Upper lobe of right lung (tissue), 1 donor: ENCODE results near the gene ST14. TPM values are rescaled to one million over a fixed set of nuclear protein-coding genes. Genes with fewer than 3 reads are reported as not detected.
"Not testable (repeated sequence)": the region's sequence is repeated elsewhere in the genome, so short reads cannot be mapped to it uniquely, and the experiment has no call there.

Experiments used
- ATAC-seq: fragments of 200-7000 bp; cut with Tn5 transposase; one replicate; pipeline ENCODE4 v1.9.1; 2020; ENCODE audit warnings: mild to moderate bottlenecking, moderate library complexity
- DNase-seq: peaks from one replicate; pipeline ENCODE4 v3.0.0-alpha.2; 2020
- H3K27ac ChIP-seq: fragments of 200-600 bp; one replicate; pipeline ENCODE4 v1.8.0; 2022
- H3K27me3 ChIP-seq: fragments of 200-600 bp; one replicate; pipeline ENCODE4 v1.8.0; 2022; ENCODE audit warnings: mild to moderate bottlenecking
- H3K36me3 ChIP-seq: fragments of 200-600 bp; one replicate; pipeline ENCODE4 v1.8.0; 2022
- H3K4me1 ChIP-seq: fragments of 200-600 bp; one replicate; pipeline ENCODE4 v1.8.0; 2022
- H3K4me3 ChIP-seq: fragments of 200-600 bp; one replicate; pipeline ENCODE4 v1.8.0; 2022; ENCODE audit warnings: mild to moderate bottlenecking
- H3K9me3 ChIP-seq: fragments of 200-600 bp; one replicate; pipeline ENCODE4 v1.8.0; 2022
- CTCF ChIP-seq: fragments of 200-600 bp; IDR thresholded peaks from one replicate; pipeline ENCODE4 v1.8.0; 2022; ENCODE audit warnings: antibody characterized with exemption
- intact Hi-C: fragments of 100-400 bp; cut with DNase I; formaldehyde crosslinking; loops from one replicate; pipeline ENCODE4 v1.11.0; 2022
- total RNA-seq: library from RNA; stranded (reverse); fragmentation: NEBNext Ultra II Directional; extraction: Animal tissue kit (Norgen Biotek cat#: 25700); gene quantifications from one replicate; pipeline ENCODE4 v1.2.1, GENCODE V29; 2021
- donor health status: DM: no; HTN: yes; CAD: no; lungs with severe emphysema.

ST14 gene
- total RNA-seq, 1 donor from 2014 or later: 59.1 TPM

GRCh38 chr11:130223291-130223971 lies 63.8 kb downstream of the ST14 start:
- H3K9me3 ChIP-seq: no peaks in the 10 kb centered on the region
- H3K36me3 ChIP-seq: no peaks in the 10 kb centered on the region
- peak; percentile 64 for DNase-seq
- H3K4me1 ChIP-seq: peaks cover 8% of the 10 kb centered on the region
- H3K27ac ChIP-seq: no peak overlapping the region
- no peak for TF ChIP-seq CTCF
- ATAC-seq: peak; percentile 81
- intact Hi-C loops: no loop called here
- no peak overlapping the region for H3K4me3 ChIP-seq
- H3K27me3 ChIP-seq: no peaks in the 10 kb centered on the region

GRCh38 chr11:130227373-130227772 lies 67.8 kb downstream of the ST14 start:
- ATAC-seq (no peak), DNase-seq (no peak)
- Histone ChIP-seq H3K4me1 (peaks cover 8% of the 10 kb centered on the region), H3K4me3 (no peak overlapping the region), H3K27me3 (no peaks in the 10 kb centered on the region), H3K36me3 (peaks cover under 1% of the 10 kb centered on the region), H3K27ac (no peak overlapping the region), H3K9me3 (no peaks in the 10 kb centered on the region)
- TF ChIP-seq CTCF: no peak
- intact Hi-C loops: no loop called here

- H3K9me3 ChIP-seq, H3K4me3 ChIP-seq, intact Hi-C loops, H3K4me1 ChIP-seq, H3K27ac ChIP-seq, H3K27me3 ChIP-seq, DNase-seq: not testable (repeated sequence)
- peak; percentile 43 for ATAC-seq
- H3K36me3 ChIP-seq: peaks cover 51% of the 10 kb centered on the region
These were observed 73.9 kb downstream of the ST14 start for GRCh38 chr11:130233486-130233885.

GRCh38 chr11:130233888-130234287 lies 74.3 kb downstream of the ST14 start:
- H3K27me3 ChIP-seq, intact Hi-C loops, H3K4me3 ChIP-seq, H3K27ac ChIP-seq, DNase-seq, H3K9me3 ChIP-seq, ATAC-seq, H3K4me1 ChIP-seq: not testable (repeated sequence)
- peaks cover 52% of the 10 kb centered on the region for H3K36me3 ChIP-seq

GRCh38 chr11:130234315-130234714 lies 74.7 kb downstream of the ST14 start:
- no peaks in the 10 kb centered on the region for H3K27me3 ChIP-seq
- peaks cover 52% of the 10 kb centered on the region for H3K36me3 ChIP-seq
- intact Hi-C loops: no loop called here
- ATAC-seq: no peak
- no peak for TF ChIP-seq CTCF
- no peak for DNase-seq
- no peak overlapping the region for H3K27ac ChIP-seq
- no peaks in the 10 kb centered on the region for H3K4me1 ChIP-seq
- H3K9me3 ChIP-seq: no peaks in the 10 kb centered on the region
- no peak overlapping the region for H3K4me3 ChIP-seq

- DNase-seq: no peak
- H3K9me3 ChIP-seq: no peaks in the 10 kb centered on the region
- intact Hi-C loops: no loop called here
- H3K4me1 ChIP-seq: no peaks in the 10 kb centered on the region
- H3K27me3 ChIP-seq: no peaks in the 10 kb centered on the region
- TF ChIP-seq CTCF: no peak
- no peak overlapping the region for H3K4me3 ChIP-seq
- no peak overlapping the region for H3K27ac ChIP-seq
- peaks cover 51% of the 10 kb centered on the region for H3K36me3 ChIP-seq
- ATAC-seq: no peak
These were observed 77.9 kb downstream of the ST14 start for GRCh38 chr11:130237282-130238006.
